Measurements from ENCODE around the gene RPS6KC1.

Gene RPS6KC1

GRCh38 chr1:213180833-213181232 is 129.8 kb downstream of the RPS6KC1 start:
- Histone ChIP-seq H3K4me2 (no peak overlapping the region), H3K79me2 (ENCODE audit: insufficient read depth, low read depth) (no peaks in the 10 kb centered on the region), H3K4me1 (ENCODE audit: low read depth, poor library complexity, severe bottlenecking) (peaks cover 4% of the 10 kb centered on the region), H3K27ac (no peak overlapping the region), H3K36me3 (ENCODE audit: insufficient read depth) (no peaks in the 10 kb centered on the region), H4K20me1 (ENCODE audit: insufficient read depth) (no peaks in the 10 kb centered on the region), H3K4me3 (IDR thresholded peaks at IDR 0.05; ENCODE audit: insufficient read depth, low read depth, low read length) (no peak overlapping the region), H3K27me3 (ENCODE audit: insufficient read depth, low read depth) (no peaks in the 10 kb centered on the region), H3K9ac (no peak overlapping the region), H2AFZ (ENCODE audit: low read depth) (no peak overlapping the region)
- TF ChIP-seq CTCF (conservative IDR thresholded peaks at IDR 0.05; ENCODE audit: low read depth, low read length) = no peak

GRCh38 chr1:213183036-213183672 is 132.1 kb downstream of the RPS6KC1 start:
- H3K27ac ChIP-seq = no peak overlapping the region

DNA sequence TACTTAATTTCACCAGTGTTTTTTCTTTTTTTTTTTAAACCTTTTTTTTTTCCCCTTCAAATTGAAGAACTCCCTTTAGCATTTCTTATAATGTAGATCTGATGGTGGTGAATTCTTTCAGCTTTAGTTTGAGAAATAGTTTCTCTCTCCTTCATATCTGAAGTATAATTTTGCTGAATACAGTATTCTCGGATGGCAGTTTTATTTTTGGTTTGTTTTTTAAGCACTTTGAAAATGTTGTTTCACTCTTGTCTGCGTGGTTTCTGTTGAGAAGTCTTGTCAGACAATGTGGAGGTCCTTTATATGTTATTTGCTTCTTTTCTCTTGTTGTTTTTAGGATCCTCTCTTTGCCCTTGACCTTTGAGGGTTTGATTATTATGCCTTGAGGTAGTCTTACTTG is 135.1 kb downstream of the RPS6KC1 start:
- Histone ChIP-seq H2AFZ (ENCODE audit: low read depth) (no peak overlapping the region), H4K20me1 (ENCODE audit: insufficient read depth) (no peaks in the 10 kb centered on the region), H3K27ac (peak overlapping the region; percentile 18; the same call in 1 of the 2 replicates), H3K9ac (no peak overlapping the region), H3K4me2 (no peak overlapping the region; the same call in 1 of the 2 replicates), H3K36me3 (ENCODE audit: insufficient read depth) (no peaks in the 10 kb centered on the region), H3K27me3 (ENCODE audit: insufficient read depth, low read depth) (no peaks in the 10 kb centered on the region), H3K79me2 (ENCODE audit: insufficient read depth, low read depth) (no peaks in the 10 kb centered on the region), H3K4me3 (IDR thresholded peaks at IDR 0.05; ENCODE audit: insufficient read depth, low read depth, low read length) (no peak overlapping the region), H3K4me1 (ENCODE audit: low read depth, poor library complexity, severe bottlenecking) (peaks cover 14% of the 10 kb centered on the region)
- TF ChIP-seq CTCF (conservative IDR thresholded peaks at IDR 0.05; ENCODE audit: low read depth, low read length) = no peak

More at GRCh38 chr1:213183036-213183672, 132.1 kb downstream of the RPS6KC1 start:
- TF ChIP-seq CTCF (conservative IDR thresholded peaks at IDR 0.05; ENCODE audit: low read depth, low read length) = no peak
- Histone ChIP-seq H3K4me2 (no peak overlapping the region), H3K79me2 (ENCODE audit: insufficient read depth, low read depth) (no peaks in the 10 kb centered on the region), H4K20me1 (ENCODE audit: insufficient read depth) (no peaks in the 10 kb centered on the region), H3K4me3 (IDR thresholded peaks at IDR 0.05; ENCODE audit: insufficient read depth, low read depth, low read length) (no peak overlapping the region), H2AFZ (ENCODE audit: low read depth) (no peak overlapping the region), H3K27me3 (ENCODE audit: insufficient read depth, low read depth) (no peaks in the 10 kb centered on the region), H3K36me3 (ENCODE audit: insufficient read depth) (no peaks in the 10 kb centered on the region), H3K9ac (no peak overlapping the region), H3K4me1 (ENCODE audit: low read depth, poor library complexity, severe bottlenecking) (peaks cover 14% of the 10 kb centered on the region)

DNA sequence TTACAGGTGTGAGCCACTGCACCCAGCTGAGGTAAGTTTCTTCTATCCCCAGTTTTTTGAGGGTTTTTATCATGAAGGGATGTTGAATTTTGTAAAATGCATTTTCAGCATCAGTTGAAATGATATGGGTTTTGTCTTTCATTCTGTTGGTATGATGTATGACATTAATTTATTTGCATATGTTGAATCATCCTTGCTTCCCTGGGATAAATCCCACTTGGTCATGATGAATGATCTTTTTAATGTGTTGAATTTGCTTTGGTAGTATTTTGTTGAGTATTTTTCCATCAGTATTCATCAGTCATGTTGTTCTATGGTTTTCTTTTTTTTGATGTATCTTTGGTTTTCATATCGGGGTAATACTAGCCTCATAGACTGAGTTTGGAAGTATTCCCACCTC is 141.0 kb downstream of the RPS6KC1 start:
- TF ChIP-seq CTCF (conservative IDR thresholded peaks at IDR 0.05; ENCODE audit: low read depth, low read length) = no peak
- H4K20me1 ChIP-seq (ENCODE audit: insufficient read depth) = no peaks in the 10 kb centered on the region
- H3K4me3 ChIP-seq (IDR thresholded peaks at IDR 0.05; ENCODE audit: insufficient read depth, low read depth, low read length) = no peak overlapping the region
- no peaks in the 10 kb centered on the region for H3K27me3 ChIP-seq (ENCODE audit: insufficient read depth, low read depth)
- H3K79me2 ChIP-seq (ENCODE audit: insufficient read depth, low read depth) = no peaks in the 10 kb centered on the region
- H3K36me3 ChIP-seq (ENCODE audit: insufficient read depth) = no peaks in the 10 kb centered on the region
- H3K9ac ChIP-seq = no peak overlapping the region
- H3K4me2 ChIP-seq = no peak overlapping the region
- no peak overlapping the region for H2AFZ ChIP-seq (ENCODE audit: low read depth)
- H3K4me1 ChIP-seq (ENCODE audit: low read depth, poor library complexity, severe bottlenecking) = no peaks in the 10 kb centered on the region
- no peak overlapping the region for H3K27ac ChIP-seq
